Motor neuron (in vitro differentiated cells): ENCODE measurements around the gene ZNF341. TPM values are rescaled to one million over a fixed set of nuclear protein-coding genes. Genes with fewer than 3 reads are reported as not detected.

Experiments
- total RNA-seq, 8 experiments: library from RNA; unstranded; fragments of 300-600 nt; gene quantifications; 2 replicates each; pipeline versions ENCODE4 v1.2.3 to v1.2.4, GENCODE V29; 2022

Gene ZNF341
- total RNA-seq, 8 experiments from 2014 or later = 0.87 to 3.3 (median 1.2) TPM

Other genes with a start within 250 kb of the ZNF341 start
- gene CBFA2T2, start 241.9 kb upstream of the ZNF341 start, total RNA-seq = 10 to 100 TPM in 7 of 8 experiments, 1 to 10 TPM in 1; 4.1 to 24.5 (median 12.5) TPM
- 1 to 10 TPM in 5 of 8 experiments, under 1 TPM in 3; 0.79 to 3.2 (median 1.3) TPM for gene C20orf144, start 69.7 kb upstream of the ZNF341 start, total RNA-seq
- 1 to 10 TPM in 6 of 8 experiments, under 1 TPM in 2; 0.36 to 4.4 (median 1.6) TPM for gene ACTL10, start 65.1 kb upstream of the ZNF341 start, total RNA-seq
- 10 to 100 TPM; 17.4 to 53.7 (median 25.9) TPM for gene NECAB3, start 57.6 kb upstream of the ZNF341 start, total RNA-seq
- 10 to 100 TPM in 3 of 8 experiments, 1 to 10 TPM in 4, under 1 TPM in 1; 0.86 to 31.2 (median 2.2) TPM for gene E2F1, start 45.6 kb upstream of the ZNF341 start, total RNA-seq
- 1 to 10 TPM in 7 of 8 experiments, under 1 TPM in 1; 0.54 to 6.7 (median 2.3) TPM for gene PXMP4, start 11.7 kb upstream of the ZNF341 start, total RNA-seq
- gene CHMP4B, start 79.4 kb downstream of the ZNF341 start, total RNA-seq = 10 to 100 TPM; 30.3 to 74.5 (median 54.4) TPM